GM23338 (cell line): ENCODE measurements around the gene PRRT1. TPM values are rescaled to one million over a fixed set of nuclear protein-coding genes. Genes with fewer than 3 reads are reported as not detected.

Experiments used
- ATAC-seq: fragments of 200-7000 bp; cut with Tn5 transposase; 3 replicates; pipeline ENCODE4 v1.9.1; 2020
- DNase-seq: peaks from one replicate; pipeline ENCODE4 v3.0.0-alpha.2; 2015; ENCODE audit warnings: low spot score
- H2AFZ ChIP-seq: fragments of 200-600 bp; sonication (generic); 2 replicates; pipeline ENCODE4 v1.8.0; 2016; ENCODE audit warnings: antibody characterized with exemption, mild to moderate bottlenecking, moderate library complexity
- H3F3A ChIP-seq: fragments of 200-600 bp; sonication (generic); replicated peaks from 2 replicates; pipeline ENCODE4 v1.8.0; 2017; ENCODE audit warnings: antibody characterized with exemption, mixed run types, low read depth
- H3K27ac ChIP-seq: fragments of 200-600 bp; sonication (generic); 2 replicates; pipeline ENCODE4 v1.6.1; 2016; ENCODE audit warnings: low read depth
- H3K27me3 ChIP-seq: fragments of 200-600 bp; sonication (generic); 2 replicates; pipeline ENCODE4 v1.8.0; 2016; ENCODE audit warnings: mild to moderate bottlenecking, mixed run types, moderate library complexity; ENCODE audit not compliant: insufficient read depth
- H3K36me3 ChIP-seq: fragments of 200-600 bp; sonication (generic); 2 replicates; pipeline ENCODE4 v1.8.0; 2016; ENCODE audit warnings: mild to moderate bottlenecking; ENCODE audit not compliant: insufficient read depth
- H3K4me1 ChIP-seq: fragments of 200-600 bp; sonication (generic); 2 replicates; pipeline ENCODE4 v1.8.0; 2016; ENCODE audit warnings: mild to moderate bottlenecking, moderate library complexity; ENCODE audit not compliant: insufficient read depth
- H3K4me2 ChIP-seq: fragments of 200-600 bp; sonication (generic); 2 replicates; pipeline ENCODE4 v1.7.1; 2017; ENCODE audit warnings: mixed run types
- H3K4me3 ChIP-seq: fragments of 200-600 bp; sonication (generic); 2 replicates; pipeline ENCODE4 v1.6.1; 2016; ENCODE audit warnings: mixed run types
- H3K79me2 ChIP-seq: fragments of 200-600 bp; sonication (generic); replicated peaks from 2 replicates; pipeline ENCODE4 v1.8.0; 2017; ENCODE audit warnings: mild to moderate bottlenecking; ENCODE audit not compliant: insufficient read depth
- H3K9me2 ChIP-seq: fragments of 200-600 bp; sonication (generic); 2 replicates; pipeline ENCODE4 v1.8.0; 2017; ENCODE audit not compliant: insufficient read depth
- H4K20me1 ChIP-seq: fragments of 200-600 bp; sonication (generic); replicated peaks from 2 replicates; pipeline ENCODE4 v1.8.0; 2017; ENCODE audit warnings: mild to moderate bottlenecking; ENCODE audit not compliant: insufficient read depth
- H3K27ac Mint-ChIP-seq: 2 replicates; pipeline ENCODE4 v1.8.0; 2020; ENCODE audit warnings: inconsistent platforms, mild to moderate bottlenecking, moderate library complexity, mixed read lengths
- H3K27me3 Mint-ChIP-seq: 3 replicates; pipeline ENCODE4 v1.8.0; 2022; ENCODE audit warnings: low read depth, mild to moderate bottlenecking, moderate library complexity, mixed read lengths, inconsistent platforms; ENCODE audit not compliant: insufficient read depth, poor library complexity
- H3K36me3 Mint-ChIP-seq: 3 replicates; pipeline ENCODE4 v1.8.0; 2021; ENCODE audit warnings: low read depth, mild to moderate bottlenecking, inconsistent platforms, moderate library complexity, mixed read lengths
- H3K4me1 Mint-ChIP-seq: 3 replicates; pipeline ENCODE4 v1.8.0; 2020; ENCODE audit warnings: mild to moderate bottlenecking, inconsistent platforms, mixed read lengths
- H3K4me3 Mint-ChIP-seq: 3 replicates; pipeline ENCODE4 v1.8.0; 2021; ENCODE audit warnings: moderate library complexity, mild to moderate bottlenecking, inconsistent platforms, mixed read lengths
- H3K9me3 Mint-ChIP-seq: 3 replicates; pipeline ENCODE4 v1.8.0; 2020; ENCODE audit warnings: moderate library complexity, mild to moderate bottlenecking, inconsistent platforms, mixed read lengths
- CTCF ChIP-seq, 2 experiments: fragments of 200-600 bp in 1 of 2; sonication (generic) in 1 of 2; conservative IDR thresholded peaks; 2 replicates each; pipeline versions ENCODE4 v1.5.1 to v1.6.1; 2016 to 2017; ENCODE audit warnings: antibody characterized with exemption in 2 of 2, low read depth in 2 of 2, mild to moderate bottlenecking in 2 of 2, moderate library complexity in 1 of 2
- JUNB ChIP-seq: IDR thresholded peaks from one replicate; pipeline ENCODE4 v1.6.1; 2016; ENCODE audit warnings: antibody characterized with exemption; ENCODE audit not compliant: unreplicated experiment
- NANOG ChIP-seq: IDR thresholded peaks from 2 replicates; pipeline ENCODE4 v1.6.1; 2016; ENCODE audit warnings: antibody characterized with exemption, borderline replicate concordance
- POLR2AphosphoS5 ChIP-seq: IDR thresholded peaks from 2 replicates; pipeline ENCODE4 v1.6.1; 2016; ENCODE audit warnings: antibody characterized with exemption, low read depth
- STAT1 ChIP-seq: IDR thresholded peaks from one replicate; pipeline ENCODE4 v1.6.1; 2016; ENCODE audit warnings: antibody characterized with exemption; ENCODE audit not compliant: unreplicated experiment
- ZNF114 ChIP-seq: fragments of 250-450 bp; sonication (Bioruptor Pico); IDR thresholded peaks from 2 replicates; pipeline ENCODE4 v1.5.0; 2020; ENCODE audit warnings: mild to moderate bottlenecking, moderate library complexity
- ZNF462 ChIP-seq: fragments of 250-450 bp; sonication (Bioruptor Pico); IDR thresholded peaks from 2 replicates; pipeline ENCODE4 v1.5.0; 2020; ENCODE audit warnings: mild to moderate bottlenecking, moderate library complexity
- polyA plus RNA-seq: library from polyadenylated mRNA; unstranded; fragments of >200 nt; fragmentation: Nextera tagmentation; extraction: Ambion mirVana; gene quantifications from 2 replicates; pipeline ENCODE4 v1.2.1, GENCODE V29; 2016
- total RNA-seq: library from RNA; depleted of rRNA; stranded (reverse); fragments of >200 nt; shearing (Covaris generic); gene quantifications from 2 replicates; pipeline ENCODE4 v1.2.3, GENCODE V29; 2014

The PRRT1 gene
- total and polyA plus RNA-seq, 2 experiments from 2014 or later, result 2.7 TPM; not detected in 1

GRCh38 chr6:32110632-32111031, 41.1 kb downstream of the PRRT1 start:
- no peak overlapping the region for H3K27ac Mint-ChIP-seq
- no peaks in the 10 kb centered on the region for H3K9me2 ChIP-seq
- no peaks in the 10 kb centered on the region for H3F3A ChIP-seq
- TF ChIP-seq ZNF114 (no peak), POLR2AphosphoS5 (0 out of 2 replicates have a peak, but pooled peaks have one; percentile 28)
- H3K4me2 ChIP-seq, result no peak overlapping the region
- peaks cover 21% of the 10 kb centered on the region for H3K27me3 Mint-ChIP-seq
- no peaks in the 10 kb centered on the region for H3K79me2 ChIP-seq
- no peaks in the 10 kb centered on the region; the same call in 1 of the 2 replicates for H4K20me1 ChIP-seq
- peaks cover 8% of the 10 kb centered on the region; the same call in 1 of the 2 replicates for H3K27me3 ChIP-seq
- H3K27ac ChIP-seq, result no peak overlapping the region
- DNase-seq (no peak), ATAC-seq (no peak)
- peaks cover 13% of the 10 kb centered on the region; the same call in 1 of the 2 replicates for H3K4me1 ChIP-seq
- no peak overlapping the region for H2AFZ ChIP-seq
- H3K4me3 Mint-ChIP-seq, result no peak overlapping the region
- no peak overlapping the region for H3K4me3 ChIP-seq
- H3K9me3 Mint-ChIP-seq, result no peaks in the 10 kb centered on the region; the same call in 2 of the 3 replicates
- H3K4me1 Mint-ChIP-seq, result peaks cover 23% of the 10 kb centered on the region
- peaks cover 6% of the 10 kb centered on the region; the same call in 2 of the 3 replicates for H3K36me3 Mint-ChIP-seq
- no peaks in the 10 kb centered on the region for H3K36me3 ChIP-seq

GRCh38 chr6:32109765-32110160, 42.0 kb downstream of the PRRT1 start:
- H3K4me2 ChIP-seq, result 0 out of 2 replicates have a peak overlapping the region, but pooled peaks have one; percentile 68
- TF ChIP-seq ZNF114, result no peak
- no peak for TF ChIP-seq JUNB
- no peak for TF ChIP-seq NANOG
- no peak for TF ChIP-seq STAT1
- no peak for TF ChIP-seq CTCF (conservative IDR thresholded peaks at IDR 0.05; ENCODE audit: low read depth in 2 of 2)
- H3K4me3 ChIP-seq, result no peak overlapping the region
- peaks cover 23% of the 10 kb centered on the region for H3K4me1 Mint-ChIP-seq
- peaks cover 4% of the 10 kb centered on the region; the same call in 2 of the 3 replicates for H3K36me3 Mint-ChIP-seq
- no peak overlapping the region; the same call in 1 of the 2 replicates for H3K27ac Mint-ChIP-seq
- H3K4me3 Mint-ChIP-seq, result no peak overlapping the region
- no peaks in the 10 kb centered on the region; the same call in none of the 2 replicates for H4K20me1 ChIP-seq
- H3K4me1 ChIP-seq, result peaks cover 13% of the 10 kb centered on the region; the same call in 1 of the 2 replicates
- H2AFZ ChIP-seq, result no peak overlapping the region
- DNase-seq (no peak), ATAC-seq (no peak)
- H3K79me2 ChIP-seq, result no peaks in the 10 kb centered on the region
- no peaks in the 10 kb centered on the region; the same call in 2 of the 3 replicates for H3K9me3 Mint-ChIP-seq
- H3K36me3 ChIP-seq, result no peaks in the 10 kb centered on the region
- peaks cover 21% of the 10 kb centered on the region for H3K27me3 Mint-ChIP-seq
- H3K27ac ChIP-seq, result no peak overlapping the region
- peaks cover 8% of the 10 kb centered on the region; the same call in 1 of the 2 replicates for H3K27me3 ChIP-seq
- H3K9me2 ChIP-seq, result no peaks in the 10 kb centered on the region
- no peaks in the 10 kb centered on the region for H3F3A ChIP-seq

GRCh38 chr6:32109114-32109764, 42.5 kb downstream of the PRRT1 start, which contains the start of gene TNXB:
Gene TNXB (minus strand): TSS chr6:32109338. CDS start chr6:32098198, 11,140 bp downstream.
- Mint-ChIP-seq H3K27me3 (peaks cover 21% of the 10 kb centered on the region), H3K36me3 (peaks cover 3% of the 10 kb centered on the region; the same call in 1 of the 3 replicates), H3K9me3 (no peaks in the 10 kb centered on the region; the same call in 2 of the 3 replicates), H3K4me1 (peaks cover 23% of the 10 kb centered on the region), H3K27ac (no peak within 1 kb of the TSS; the same call in 1 of the 2 replicates), H3K4me3 (peak within 1 kb of the TSS; percentile 45)
- Histone ChIP-seq H3K9me2 (no peaks in the 10 kb centered on the region; the same call in 1 of the 2 replicates), H3K27ac (no peak within 1 kb of the TSS), H3K4me3 (peak within 1 kb of the TSS; percentile 41; the same call in 1 of the 2 replicates), H3K79me2 (no peaks in the 10 kb centered on the region), H3F3A (no peaks in the 10 kb centered on the region), H4K20me1 (no peaks in the 10 kb centered on the region; the same call in none of the 2 replicates), H2AFZ (no peak within 1 kb of the TSS), H3K36me3 (no peaks in the 10 kb centered on the region), H3K27me3 (peaks cover 8% of the 10 kb centered on the region; the same call in 1 of the 2 replicates), H3K4me1 (peaks cover 13% of the 10 kb centered on the region; the same call in 1 of the 2 replicates), H3K4me2 (peak within 1 kb of the TSS; percentile 68)
- ATAC-seq (peak; percentile 18), DNase-seq (no peak)
- TF ChIP-seq ZNF462 (CRISPR knock-in tag) (no peak), NANOG (no peak)
